8988T (cell line): ENCODE results near the gene CAMSAP1.
"Not testable (repeated sequence)": the region's sequence is repeated elsewhere in the genome, so short reads cannot be mapped to it uniquely, and the experiment has no call there.

Experiments used
- DNase-seq: peaks from one replicate; pipeline ENCODE4 v3.0.0; 2011

CAMSAP1 gene

GRCh38 chr9:135895202-135895848 is 12.0 kb downstream of the CAMSAP1 start:
- no peak for DNase-seq

- DNase-seq = no peak
These were observed 14.2 kb downstream of the CAMSAP1 start for GRCh38 chr9:135893104-135893503.

GRCh38 chr9:135892327-135892726 is 15.0 kb downstream of the CAMSAP1 start:
- not testable (repeated sequence) for DNase-seq

- no peak for DNase-seq
These were observed 16.2 kb downstream of the CAMSAP1 start for GRCh38 chr9:135891027-135891631.

- DNase-seq = no peak
These were observed 16.9 kb downstream of the CAMSAP1 start for GRCh38 chr9:135890190-135891026.

GRCh38 chr9:135889564-135890189 is 17.7 kb downstream of the CAMSAP1 start:
- no peak for DNase-seq

GRCh38 chr9:135888766-135889394 is 18.5 kb downstream of the CAMSAP1 start:
- DNase-seq = no peak

GRCh38 chr9:135888126-135888765 is 19.1 kb downstream of the CAMSAP1 start:
- DNase-seq = no peak

GRCh38 chr9:135887585-135888050 is 19.7 kb downstream of the CAMSAP1 start:
- no peak for DNase-seq

- no peak for DNase-seq
These were observed 20.3 kb downstream of the CAMSAP1 start for GRCh38 chr9:135887021-135887507.

GRCh38 chr9:135886147-135886981 is 21.0 kb downstream of the CAMSAP1 start:
- DNase-seq = no peak

GRCh38 chr9:135885100-135885853 is 22.1 kb downstream of the CAMSAP1 start:
- no peak for DNase-seq

- no peak for DNase-seq
These were observed 22.9 kb downstream of the CAMSAP1 start for GRCh38 chr9:135884328-135885035.

- no peak for DNase-seq
These were observed 23.8 kb downstream of the CAMSAP1 start for GRCh38 chr9:135883410-135884089.

GRCh38 chr9:135882011-135882410 is 25.3 kb downstream of the CAMSAP1 start:
- DNase-seq = no peak

- DNase-seq = no peak
These were observed 26.9 kb downstream of the CAMSAP1 start for GRCh38 chr9:135880438-135880837.

GRCh38 chr9:135879619-135880018 is 27.7 kb downstream of the CAMSAP1 start:
- no peak for DNase-seq

- no peak for DNase-seq
These were observed 28.1 kb downstream of the CAMSAP1 start for GRCh38 chr9:135879237-135879601.
